Activated CD8-positive, alpha-beta memory T cell treated with anti-CD3 and anti-CD28 coated beads for 24 hours (primary cell): ENCODE data around the gene CEP112.

Experiments
- DNase-seq: peaks from one replicate; pipeline ENCODE4 v3.0.0-alpha.2; 2020

The CEP112 gene

DNA sequence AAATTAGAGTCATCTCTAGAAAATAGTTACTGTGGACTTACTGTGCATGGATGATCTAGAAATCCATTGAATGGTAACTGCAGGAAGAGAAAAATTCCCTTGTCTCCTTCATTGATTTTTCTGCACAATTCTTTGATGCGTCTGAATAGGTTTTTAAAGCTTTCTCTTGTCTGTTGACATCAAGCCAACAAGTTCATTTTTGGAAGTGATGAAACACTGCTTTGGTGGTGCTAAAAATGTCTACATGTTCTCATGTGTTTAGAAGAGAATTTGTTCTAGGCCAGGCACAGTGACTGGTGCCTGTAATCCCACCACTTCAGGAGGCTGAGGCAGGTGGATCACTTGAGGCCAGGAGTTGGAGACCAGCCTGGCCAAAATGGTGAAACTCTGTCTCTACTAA, 573.4 kb downstream of the CEP112 start:
- no peak for DNase-seq

DNA sequence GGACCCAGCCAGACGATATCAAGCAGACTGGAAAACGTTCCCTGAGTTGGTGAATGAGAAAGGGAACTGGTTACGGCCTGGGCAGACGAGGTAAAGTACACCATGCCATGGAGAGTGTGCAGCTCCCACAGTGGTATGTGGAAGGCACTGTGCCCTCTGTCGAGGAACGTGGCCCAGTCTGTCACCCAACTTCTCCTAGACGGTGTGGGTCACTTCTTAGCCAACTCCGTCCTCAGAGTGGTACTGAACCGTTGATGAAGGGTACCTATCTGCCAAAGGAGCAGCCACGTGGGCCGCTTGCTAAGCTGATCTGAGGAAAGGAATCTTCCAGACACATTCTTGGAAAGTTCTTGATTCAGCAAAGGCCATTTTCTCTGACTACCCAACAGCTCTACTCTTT, 574.4 kb downstream of the CEP112 start:
- DNase-seq: no peak

DNA sequence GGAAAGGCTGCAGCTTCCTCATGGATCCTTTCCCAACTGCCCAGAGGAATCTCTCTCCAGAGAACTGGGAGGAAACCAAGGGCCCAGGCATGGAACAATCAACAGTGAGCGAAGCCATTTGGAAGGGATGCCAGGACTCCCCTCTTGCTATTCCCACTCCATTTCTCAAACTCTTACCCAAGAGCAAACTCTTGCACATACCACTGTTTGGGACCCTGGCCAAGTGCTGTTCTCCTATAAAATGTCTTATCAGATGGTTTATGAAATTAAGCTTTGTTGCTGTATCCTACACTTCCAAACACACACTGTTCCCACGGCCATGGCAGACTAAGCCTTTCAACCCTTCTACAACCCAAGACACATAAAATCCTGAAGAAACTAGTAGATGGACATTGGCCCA, 582.2 kb downstream of the CEP112 start:
- no peak for DNase-seq

DNA sequence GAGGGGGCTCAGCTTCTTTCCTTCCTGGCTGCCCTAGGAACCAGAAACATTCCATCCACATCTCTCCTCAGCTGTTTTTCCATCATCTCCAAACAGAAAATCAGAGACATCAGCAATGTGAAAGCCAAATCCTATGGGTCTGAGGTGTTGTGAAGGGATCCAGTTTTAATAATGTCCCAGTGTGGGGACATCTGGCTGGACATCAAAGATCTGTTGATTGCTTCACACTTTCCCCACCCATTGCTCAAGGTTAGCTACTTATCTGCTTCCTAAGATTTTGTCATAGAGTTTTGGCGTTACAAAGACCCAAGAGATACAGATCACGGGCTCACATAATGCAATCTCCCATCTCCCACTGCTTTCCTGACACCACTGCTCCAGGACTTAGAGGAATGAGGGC, 582.6 kb downstream of the CEP112 start:
- DNase-seq: no peak

DNA sequence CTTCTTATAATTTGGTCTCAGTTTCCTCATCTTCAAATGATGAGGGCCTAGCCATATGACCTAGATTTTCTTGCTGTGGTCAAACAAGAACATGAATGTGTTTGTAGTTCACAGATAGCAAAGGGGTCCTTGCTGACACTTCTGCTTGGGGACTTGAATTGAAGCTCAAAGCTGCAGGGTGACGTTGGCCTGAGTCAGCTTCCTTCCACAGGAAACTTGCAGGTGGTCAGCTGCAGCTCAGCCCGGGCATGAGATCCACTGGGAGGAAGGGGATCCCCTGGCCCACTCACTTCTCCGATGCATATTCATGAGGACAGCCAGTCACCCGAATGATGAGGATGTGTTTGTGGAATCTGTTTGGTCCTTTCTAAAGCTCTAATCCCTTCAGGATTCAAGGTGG, 587.9 kb downstream of the CEP112 start:
- DNase-seq: no peak

DNA sequence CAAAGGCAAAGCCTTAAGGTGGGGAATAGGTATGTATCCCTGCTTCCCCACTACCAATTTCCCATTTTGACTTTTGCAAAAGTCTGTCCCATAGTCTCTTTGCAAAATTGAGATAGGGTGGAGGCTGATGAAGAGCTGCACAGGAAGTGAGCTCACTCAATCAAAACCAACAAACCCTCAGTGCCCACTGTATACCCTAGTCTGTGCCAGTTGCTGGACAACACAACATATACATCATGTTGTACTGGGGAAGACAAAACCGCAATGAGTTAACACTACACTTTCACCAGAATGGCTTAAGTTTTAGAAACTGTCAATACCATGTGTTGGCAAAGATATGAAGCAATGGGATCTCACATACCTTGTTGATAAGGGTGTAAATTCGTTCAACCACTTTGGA, 590.1 kb downstream of the CEP112 start:
- DNase-seq: no peak

DNA sequence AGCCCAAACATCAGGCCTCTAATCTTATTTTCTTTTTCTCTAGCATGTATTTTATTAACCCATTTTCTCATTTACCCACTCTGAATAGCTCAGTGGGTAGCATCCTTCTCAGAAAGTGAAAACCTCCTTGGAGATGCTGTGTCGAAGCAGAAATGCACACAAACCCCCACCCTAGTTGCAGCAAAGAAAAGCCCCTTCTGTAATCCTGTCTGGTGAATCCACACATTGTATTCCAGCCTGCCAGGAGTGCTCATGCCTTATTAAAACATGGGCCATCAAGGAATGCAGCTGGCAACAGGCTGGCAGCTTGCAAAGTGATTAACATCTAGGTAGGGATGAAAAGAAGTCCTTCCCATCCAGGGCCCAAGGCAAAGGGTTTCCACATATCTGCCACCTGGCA, 590.8 kb downstream of the CEP112 start:
- no peak for DNase-seq

DNA sequence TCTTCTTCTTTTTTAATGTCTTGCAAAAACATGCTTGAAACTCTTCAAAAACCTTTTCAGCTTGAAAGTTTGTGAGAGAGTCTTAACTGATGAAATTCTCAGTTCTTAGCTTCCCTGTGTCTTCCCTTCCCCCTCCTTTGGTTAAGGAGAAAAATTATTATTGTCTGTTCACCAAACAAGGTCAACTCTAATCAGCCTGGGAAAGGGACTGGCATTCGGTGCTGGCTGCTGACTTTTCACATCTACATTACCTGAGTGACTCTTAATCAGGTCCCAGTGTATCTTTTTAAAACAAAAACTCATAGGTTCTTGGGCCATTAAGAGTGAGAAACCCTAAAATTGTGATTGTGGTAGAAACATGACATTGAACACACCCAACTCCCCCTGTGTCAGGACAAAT, 591.4 kb downstream of the CEP112 start:
- DNase-seq: no peak

DNA sequence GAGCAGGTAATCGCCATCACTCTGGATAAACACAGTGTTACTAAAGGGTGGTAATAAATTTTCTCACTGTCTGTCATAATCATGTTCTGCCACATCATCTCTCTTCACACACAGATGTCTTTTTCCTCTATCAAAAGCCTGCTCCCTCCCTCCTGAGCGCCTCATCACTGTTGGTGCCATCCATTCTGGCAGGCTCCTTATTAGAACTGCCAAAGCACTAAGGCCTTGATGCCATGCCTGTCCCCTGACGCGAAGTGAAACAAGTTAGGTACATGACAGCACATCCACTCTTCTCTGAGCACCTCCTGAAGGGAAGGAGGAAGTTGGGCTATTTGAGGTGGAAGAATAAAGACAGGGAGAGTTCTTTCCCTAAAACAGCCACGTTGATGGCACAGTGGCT, 592.3 kb downstream of the CEP112 start:
- no peak for DNase-seq

DNA sequence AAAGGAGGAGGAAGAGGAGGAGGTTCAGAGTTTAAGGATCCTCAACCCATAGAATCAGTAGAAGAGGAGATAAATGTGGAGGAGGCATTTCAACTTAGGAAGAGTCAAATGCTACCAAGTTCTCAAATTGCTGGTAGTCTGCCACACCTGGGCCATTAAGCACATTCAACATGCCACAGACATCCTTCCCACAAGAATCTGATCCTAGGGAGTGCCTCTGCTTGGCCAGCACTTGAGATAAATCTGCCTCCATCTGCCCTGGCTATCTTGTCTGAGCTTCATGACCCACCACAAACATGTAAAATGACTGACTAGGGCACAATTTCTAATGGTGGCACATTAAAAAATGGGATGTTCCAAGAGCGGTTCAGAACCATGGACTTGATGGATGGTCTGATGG, 593.2 kb downstream of the CEP112 start:
- no peak for DNase-seq

DNA sequence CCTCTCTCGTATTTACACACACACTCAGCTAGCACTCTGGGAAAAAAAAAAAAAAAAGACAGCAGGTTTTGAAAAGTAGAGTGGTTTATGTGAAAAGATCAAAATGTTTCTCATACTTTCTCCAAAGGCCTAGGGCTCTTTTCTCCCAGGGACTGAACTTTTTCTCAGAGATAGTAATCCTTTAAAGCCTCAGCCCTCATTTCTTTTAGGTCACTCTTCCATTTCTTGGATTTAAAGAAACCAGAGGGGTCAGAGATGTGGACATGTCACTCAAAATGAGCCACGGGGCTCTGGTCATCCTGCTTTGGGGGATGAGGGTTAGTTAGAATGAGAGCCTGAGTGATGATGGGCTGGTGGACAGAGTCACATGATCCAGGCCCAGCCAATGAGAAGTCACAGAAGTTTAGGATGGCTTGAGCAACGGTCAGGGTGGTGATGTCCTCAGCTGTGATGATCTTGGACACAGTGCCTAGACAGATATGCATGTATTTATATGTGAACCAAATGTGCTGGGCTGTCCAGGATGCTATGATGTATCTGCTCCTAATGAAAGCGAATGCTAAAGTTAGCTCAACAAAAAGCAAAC, 596.8 kb downstream of the CEP112 start:
- DNase-seq: no peak

DNA sequence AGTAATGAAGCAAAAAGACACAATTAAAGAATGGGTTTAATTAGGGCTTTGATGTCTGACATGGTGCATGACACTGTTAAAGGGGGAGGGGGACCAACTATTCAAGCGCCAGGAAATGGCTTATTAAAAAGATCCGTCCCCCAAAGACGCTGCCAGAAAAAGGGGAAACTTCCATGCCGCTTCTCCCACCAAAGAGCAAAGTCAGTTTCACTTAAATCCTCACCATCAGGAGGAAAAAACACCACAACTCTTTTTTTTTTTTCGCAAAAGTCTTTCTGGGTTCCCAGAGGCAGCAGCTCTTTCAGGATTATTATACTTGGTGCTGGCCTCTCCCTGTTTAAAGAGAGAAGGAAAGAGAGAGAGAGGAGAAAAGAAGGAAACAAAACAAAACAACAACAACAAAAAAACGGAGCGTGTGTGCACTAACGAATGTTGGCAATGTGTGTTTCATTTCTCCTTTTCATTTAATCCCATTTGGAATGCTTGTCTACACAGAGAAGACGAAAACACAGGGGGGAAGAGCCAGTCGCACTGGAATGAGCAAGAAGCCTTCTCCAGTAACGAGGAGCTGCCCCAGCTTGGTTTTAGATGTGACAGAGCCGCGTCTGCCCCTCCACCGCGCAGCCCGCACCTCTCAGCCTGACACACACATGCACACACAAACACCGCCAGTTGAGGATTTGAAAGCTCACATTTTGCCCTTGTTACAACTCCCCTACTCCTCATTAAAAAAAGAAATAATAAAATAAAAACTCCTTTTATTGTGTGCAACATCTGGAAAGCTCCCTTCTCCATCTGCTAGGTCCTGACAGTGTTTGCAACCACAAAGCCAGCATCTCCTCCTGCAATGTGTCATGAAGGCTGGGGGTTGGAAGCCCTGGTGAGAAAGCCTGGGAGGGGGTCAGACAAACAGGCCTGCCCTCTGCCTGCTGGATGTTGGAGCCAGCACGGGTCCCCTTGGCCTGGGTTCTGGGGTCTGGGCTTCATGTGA, 597.8 kb downstream of the CEP112 start:
- peak; percentile 60 for DNase-seq

DNA sequence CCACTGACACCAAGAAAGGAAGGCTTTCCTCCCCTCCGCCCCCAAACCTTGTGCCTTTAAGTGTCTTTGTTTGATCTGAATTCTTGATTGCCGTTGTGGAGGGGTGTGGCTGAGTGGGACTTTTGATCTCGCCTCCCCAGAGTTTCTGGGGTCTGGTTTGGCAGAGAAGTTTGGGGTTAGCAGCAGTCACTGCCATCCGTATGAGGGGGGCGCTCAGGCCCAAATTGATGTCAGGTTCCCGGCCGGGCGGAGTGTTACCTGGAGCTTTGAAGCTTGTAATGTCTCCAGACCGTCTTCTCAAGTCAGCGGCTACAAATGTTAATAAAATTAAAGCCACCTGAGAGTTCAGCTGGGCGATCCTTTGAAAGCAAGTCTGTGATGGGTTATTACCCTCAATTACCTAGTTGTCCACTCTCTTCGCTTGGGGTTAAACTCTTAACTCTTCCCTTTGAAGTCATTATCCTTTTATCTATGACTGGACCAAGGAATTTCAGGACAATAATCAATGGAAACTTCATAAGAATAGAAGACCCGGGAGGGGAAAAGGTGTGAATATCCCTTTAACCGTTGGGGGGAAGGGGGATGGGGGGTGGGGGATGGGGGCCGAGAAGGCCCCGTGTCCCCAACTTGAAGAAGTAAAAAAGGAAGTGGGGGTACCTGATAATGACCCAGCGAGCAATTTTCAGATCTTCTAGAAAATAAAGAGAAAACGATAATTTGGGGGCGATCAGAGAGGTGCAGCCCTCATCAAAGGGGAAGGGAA, 598.7 kb downstream of the CEP112 start:
- DNase-seq: peak; percentile 58

DNA sequence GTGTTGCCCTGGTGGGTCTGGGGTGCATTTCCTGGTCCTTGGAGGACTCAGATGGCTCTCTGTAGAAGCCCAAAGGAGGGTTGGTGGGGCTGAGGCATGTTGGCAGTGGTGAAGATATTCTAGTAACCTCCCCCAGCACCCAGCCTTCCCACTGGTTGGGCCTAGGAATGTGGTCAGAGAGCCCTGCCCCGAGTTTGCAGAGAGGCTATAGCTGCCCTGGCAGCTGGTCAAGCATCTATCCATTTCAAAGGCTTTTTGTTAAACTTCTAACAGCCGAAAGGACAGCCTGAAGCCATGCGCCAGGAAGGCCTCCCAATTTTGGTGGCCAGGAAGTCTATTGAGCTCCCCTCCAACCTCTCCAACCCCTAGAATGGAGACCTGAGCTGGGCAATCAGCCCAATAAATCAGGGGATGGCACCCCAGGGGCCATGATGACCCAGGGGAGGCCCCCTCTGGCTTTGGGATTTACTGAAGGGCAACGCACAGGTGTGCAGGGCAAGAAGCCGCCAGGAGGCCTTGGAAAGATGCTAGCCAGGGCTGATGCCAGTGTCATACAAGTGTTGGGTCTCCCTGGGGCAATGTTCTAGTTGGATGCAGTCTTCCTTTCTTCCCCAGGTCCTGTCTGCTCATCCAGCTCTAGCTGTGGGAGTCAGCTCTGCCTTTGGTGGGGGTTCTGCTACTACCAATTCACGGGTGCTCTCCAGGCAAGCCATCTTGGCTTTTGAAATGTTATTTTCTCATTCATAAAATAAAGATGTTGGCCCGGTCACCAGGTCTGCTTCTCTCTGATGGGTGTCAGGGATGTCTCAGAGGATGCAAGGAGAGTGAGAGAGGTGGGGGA, 599.6 kb downstream of the CEP112 start:
- DNase-seq: no peak

DNA sequence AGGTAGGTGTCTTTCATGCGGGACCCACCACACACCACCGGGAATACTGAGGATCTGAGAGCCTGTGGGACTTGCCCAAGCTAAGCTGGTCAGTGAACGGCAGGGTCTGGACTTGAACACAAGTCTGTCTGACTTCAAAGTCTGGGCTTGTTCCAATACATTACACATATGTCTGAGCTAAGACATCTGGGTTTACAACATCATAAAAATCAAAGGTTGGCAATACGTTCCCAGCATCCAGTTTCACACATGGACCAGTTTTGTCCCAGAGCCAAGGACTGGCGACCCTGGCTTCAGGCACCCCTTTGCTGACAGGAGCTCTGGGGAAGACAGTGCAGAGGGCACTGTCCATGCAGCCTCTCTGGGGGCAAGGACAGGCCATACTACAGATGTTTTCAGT, 602.6 kb downstream of the CEP112 start:
- no peak for DNase-seq

DNA sequence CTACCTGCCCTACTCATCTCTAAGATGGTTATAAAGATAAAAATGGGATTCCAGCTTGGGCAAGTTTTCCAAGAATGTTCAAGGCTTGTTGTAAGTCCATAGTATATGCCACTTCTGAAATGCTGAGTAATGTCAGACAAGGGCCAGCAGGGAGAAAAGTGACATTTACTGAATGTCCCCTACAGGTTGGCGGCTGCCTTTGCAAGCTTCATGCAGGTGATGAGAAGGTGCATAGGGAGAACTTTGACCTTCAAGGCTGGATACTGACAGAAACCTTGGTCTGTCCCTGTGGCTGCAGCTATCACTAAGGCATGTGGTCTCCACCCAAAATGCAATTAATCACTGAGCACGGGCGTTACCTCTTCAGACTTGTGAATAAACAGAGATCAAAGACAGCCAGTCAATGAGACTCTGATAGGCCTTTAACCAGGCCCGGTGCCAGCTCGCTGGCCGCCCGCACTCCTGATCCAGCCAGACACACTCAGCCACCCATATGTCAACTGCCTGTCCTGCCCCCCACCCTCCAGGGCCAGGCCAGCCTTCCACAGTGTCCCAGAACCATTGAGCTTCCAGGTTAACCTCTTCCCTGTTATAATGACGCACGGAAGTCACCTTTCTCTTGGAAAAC, 603.6 kb downstream of the CEP112 start:
- no peak for DNase-seq

DNA sequence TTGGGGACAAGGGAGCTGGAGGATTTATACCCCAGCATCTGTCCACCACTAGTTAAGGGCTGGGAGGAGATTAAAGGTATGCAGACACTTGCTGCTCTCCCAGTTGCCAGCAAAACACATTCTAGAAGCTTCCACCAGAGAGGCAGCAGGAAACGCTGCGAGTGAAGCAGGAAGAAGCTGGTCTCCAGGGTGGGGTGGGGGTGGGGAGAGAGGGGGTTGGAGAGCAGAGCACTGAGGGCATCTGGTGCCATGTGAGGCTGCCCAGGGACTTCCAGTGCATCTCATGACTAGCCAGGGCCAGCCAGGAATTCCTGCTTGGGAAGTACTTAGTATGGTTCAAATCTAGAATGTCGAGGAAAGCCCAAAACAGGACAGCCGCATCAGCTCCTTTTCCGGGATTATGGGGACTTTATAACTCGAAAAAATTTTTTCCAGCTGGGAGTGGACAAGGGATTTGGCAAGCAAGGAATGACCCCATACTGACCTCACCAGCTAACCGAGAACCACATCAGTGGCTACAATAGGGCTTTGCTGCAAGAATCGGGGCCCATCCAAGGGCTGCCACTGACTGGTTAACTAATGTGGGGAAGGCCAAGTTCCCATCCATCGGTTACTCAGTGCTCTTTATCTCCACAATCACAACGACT, 604.3 kb downstream of the CEP112 start:
- no peak for DNase-seq

DNA sequence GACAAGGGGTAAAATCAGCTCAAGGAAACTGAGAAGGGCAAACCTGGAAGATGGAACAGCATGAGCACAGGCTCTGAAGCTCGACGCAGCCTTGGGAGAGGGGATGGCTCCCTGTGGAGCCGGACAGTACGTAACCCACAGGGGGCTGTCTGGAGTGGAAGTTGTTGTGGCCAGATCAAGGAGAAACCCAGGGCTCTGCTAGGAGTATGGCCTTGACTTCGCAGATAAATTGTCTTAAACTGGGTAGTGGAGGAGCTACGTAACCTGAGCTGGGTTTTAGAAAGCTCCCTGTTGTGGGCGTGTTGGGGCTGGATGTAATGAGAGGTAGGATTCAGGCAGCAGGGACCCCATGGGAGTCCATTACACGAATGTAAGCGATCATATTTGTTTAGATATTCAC, 605.0 kb downstream of the CEP112 start:
- DNase-seq: no peak
